OCI-LY7 (cell line): ENCODE measurements around the gene SLC9A6.

ENCODE experiments used
- CTCF ChIP-seq: fragments of 200-600 bp; sonication (generic); conservative IDR thresholded peaks from 2 replicates; pipeline ENCODE4 v1.5.1; 2014; ENCODE audit warnings: mild to moderate bottlenecking, antibody characterized with exemption, low read length, moderate library complexity, mixed read lengths
- EZH2phosphoT487 ChIP-seq: fragments of 200-600 bp; sonication (generic); IDR thresholded peaks from 2 replicates; pipeline ENCODE4 v1.6.1; 2018; ENCODE audit warnings: low read depth, borderline replicate concordance, mild to moderate bottlenecking, mixed run types, antibody characterized with exemption, low read length, moderate library complexity, mixed read lengths

DNA sequence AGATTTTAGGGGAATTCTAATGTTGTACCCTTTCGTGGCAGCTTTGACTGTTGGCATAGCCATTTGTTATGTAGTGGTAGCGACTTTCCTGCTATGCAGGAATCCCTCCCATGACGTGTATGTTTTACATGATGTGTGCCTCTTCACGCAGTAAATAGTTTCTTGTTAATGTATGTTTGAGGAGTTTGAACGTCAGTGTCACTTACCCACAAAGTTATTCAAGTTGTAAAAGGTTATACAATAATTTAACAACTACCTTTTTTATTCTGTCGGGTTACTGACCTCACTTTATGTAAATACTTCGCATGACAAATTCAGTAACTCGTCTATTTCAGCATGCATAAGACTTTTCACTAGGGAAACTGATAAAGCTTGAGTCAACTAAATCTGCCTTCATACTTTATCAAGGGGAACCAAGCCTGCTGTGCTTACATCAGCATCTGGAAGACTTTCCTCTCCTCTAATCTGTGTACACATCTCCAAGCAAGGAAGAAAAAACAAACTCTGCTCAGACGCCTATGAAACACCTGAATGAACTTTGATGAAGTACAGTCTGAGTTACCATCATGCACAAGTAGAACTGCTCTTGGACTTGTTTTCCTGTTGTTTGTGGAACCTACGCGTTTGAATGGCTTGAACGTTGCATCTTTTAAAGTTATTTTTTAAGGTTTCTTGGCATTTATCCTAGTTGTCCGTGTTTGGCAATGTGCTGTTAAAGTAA is 61.2 kb downstream of the SLC9A6 start:
- no peak for TF ChIP-seq CTCF
- TF ChIP-seq EZH2phosphoT487, result no peak
